HepG2 (cell line): Measurements from ENCODE around the gene KCNK6. TPM values are rescaled to one million over a fixed set of nuclear protein-coding genes. Genes with fewer than 3 reads are reported as not detected.
A peak's percentile ranks its signal among the peaks of the same experiment; 100 is the strongest.

ENCODE experiments used
- CHD4 ChIP-seq: fragments of 200-600 bp; sonication (generic); IDR thresholded peaks from 2 replicates; pipeline ENCODE4 v1.7.0; 2017; ENCODE audit warnings: mild to moderate bottlenecking, low read length, borderline replicate concordance
- FOSL2 ChIP-seq: sonication (generic); formaldehyde crosslinking; IDR thresholded peaks from 2 replicates; pipeline ENCODE4 v1.4.0; 2020; ENCODE audit warnings: missing genetic modification reagents
- KDM5A ChIP-seq: fragments of 200-600 bp; sonication (generic); IDR thresholded peaks from 2 replicates; pipeline ENCODE4 v1.7.0; 2018; ENCODE audit warnings: antibody characterized with exemption, mild to moderate bottlenecking, low read length, borderline replicate concordance
- SCMH1 ChIP-seq: sonication (generic); formaldehyde crosslinking; IDR thresholded peaks from 2 replicates; pipeline ENCODE4 v1.9.0; 2021; ENCODE audit warnings: missing genetic modification reagents, mild to moderate bottlenecking, borderline replicate concordance
- SMAD1 ChIP-seq: sonication (generic); formaldehyde crosslinking; IDR thresholded peaks from 2 replicates; pipeline ENCODE4 v1.4.0; 2020; ENCODE audit warnings: missing genetic modification reagents, low read depth, mild to moderate bottlenecking, borderline replicate concordance
- SP4 ChIP-seq: sonication (generic); formaldehyde crosslinking; IDR thresholded peaks from 2 replicates; pipeline ENCODE4 v1.8.1; 2023; ENCODE audit warnings: mild to moderate bottlenecking, missing genetic modification reagents
- SPEN ChIP-seq: sonication (generic); formaldehyde crosslinking; IDR thresholded peaks from 2 replicates; pipeline ENCODE4 v1.5.1; 2020; ENCODE audit warnings: low read depth, mild to moderate bottlenecking, missing genetic modification reagents
- SRSF1 ChIP-seq: fragments of 200-400 bp; formaldehyde crosslinking; optimal IDR thresholded peaks from 2 replicates; pipeline ENCODE3; 2017; ENCODE audit warnings: mild to moderate bottlenecking, low read depth, low read length, moderate library complexity
- YEATS2 ChIP-seq: sonication (generic); formaldehyde crosslinking; IDR thresholded peaks from 2 replicates; pipeline ENCODE4 v1.4.0; 2020; ENCODE audit warnings: missing genetic modification reagents, borderline replicate concordance
- ZBTB42 ChIP-seq: sonication (generic); formaldehyde crosslinking; IDR thresholded peaks from 2 replicates; pipeline ENCODE4 v1.5.0; 2020; ENCODE audit warnings: mild to moderate bottlenecking, missing genetic modification reagents
- ZNF264 ChIP-seq: sonication (generic); formaldehyde crosslinking; IDR thresholded peaks from 2 replicates; pipeline ENCODE4 v1.4.0; 2020; ENCODE audit warnings: missing genetic modification reagents
- ZNF30 ChIP-seq: sonication (generic); formaldehyde crosslinking; IDR thresholded peaks from 2 replicates; pipeline ENCODE4 v1.5.0; 2020; ENCODE audit warnings: mild to moderate bottlenecking, missing genetic modification reagents
- ZNF362 ChIP-seq: sonication (generic); formaldehyde crosslinking; IDR thresholded peaks from 2 replicates; pipeline ENCODE4 v1.4.0; 2020; ENCODE audit warnings: missing genetic modification reagents, mild to moderate bottlenecking, borderline replicate concordance
- ZNF441 ChIP-seq: sonication (generic); formaldehyde crosslinking; IDR thresholded peaks from 2 replicates; pipeline ENCODE4 v1.7.0; 2021; ENCODE audit warnings: missing genetic modification reagents, borderline replicate concordance
- ZNF629 ChIP-seq: sonication (generic); formaldehyde crosslinking; conservative IDR thresholded peaks from 2 replicates; pipeline ENCODE4 v1.5.0; 2020; ENCODE audit warnings: missing genetic modification reagents
- ZNF788 ChIP-seq: sonication (generic); formaldehyde crosslinking; IDR thresholded peaks from 2 replicates; pipeline ENCODE4 v1.5.0; 2020; ENCODE audit warnings: mild to moderate bottlenecking, missing genetic modification reagents, borderline replicate concordance
- polyA plus RNA-seq, 8 experiments: library from polyadenylated mRNA; depleted of rRNA in 3 of 8; stranded (reverse) in 7 of 8; unstranded in 1 of 8; fragments of >200 nt; fragmentation: Illumina TruSeq in 4 of 8; extraction: Trizol in 4 of 8; gene quantifications; 2 replicates each; pipeline versions ENCODE4 v1.2.1 to v1.2.3, GENCODE V29; 2011 to 2016; ENCODE audit warnings: low read depth in 4 of 8, missing spikeins in 1 of 8, mixed read lengths in 1 of 8; ENCODE audit not compliant: insufficient read depth in 1 of 8
- total RNA-seq, 5 experiments: library from RNA; depleted of rRNA; stranded (reverse); fragments of >200 nt; fragmentation: Illumina TruSeq; extraction: Trizol; gene quantifications; 2 replicates each; pipeline ENCODE4 v1.2.3, GENCODE V29; 2016; ENCODE audit warnings: low read depth in 1 of 5
- TF ChIP-seq, protein P1 (sequence below): sonication (generic); formaldehyde crosslinking; IDR thresholded peaks from 2 replicates; pipeline ENCODE4 v1.5.0; 2020; ENCODE audit warnings: mild to moderate bottlenecking, missing genetic modification reagents, borderline replicate concordance
- TF ChIP-seq, protein P2 (sequence below): sonication (generic); formaldehyde crosslinking; IDR thresholded peaks from 2 replicates; pipeline ENCODE4 v1.8.0; 2022; ENCODE audit warnings: missing genetic modification reagents, mild to moderate bottlenecking, borderline replicate concordance
- TF ChIP-seq, protein P3 (sequence below): sonication (generic); formaldehyde crosslinking; IDR thresholded peaks from 2 replicates; pipeline ENCODE4 v1.4.0; 2020; ENCODE audit warnings: mild to moderate bottlenecking, missing genetic modification reagents

KCNK6 gene
- total and polyA plus RNA-seq, 2 of the 13 experiments (the other 11 are each of a cell fraction or from before 2014, with no cell fraction given): 0.03 TPM; not detected in 1

DNA sequence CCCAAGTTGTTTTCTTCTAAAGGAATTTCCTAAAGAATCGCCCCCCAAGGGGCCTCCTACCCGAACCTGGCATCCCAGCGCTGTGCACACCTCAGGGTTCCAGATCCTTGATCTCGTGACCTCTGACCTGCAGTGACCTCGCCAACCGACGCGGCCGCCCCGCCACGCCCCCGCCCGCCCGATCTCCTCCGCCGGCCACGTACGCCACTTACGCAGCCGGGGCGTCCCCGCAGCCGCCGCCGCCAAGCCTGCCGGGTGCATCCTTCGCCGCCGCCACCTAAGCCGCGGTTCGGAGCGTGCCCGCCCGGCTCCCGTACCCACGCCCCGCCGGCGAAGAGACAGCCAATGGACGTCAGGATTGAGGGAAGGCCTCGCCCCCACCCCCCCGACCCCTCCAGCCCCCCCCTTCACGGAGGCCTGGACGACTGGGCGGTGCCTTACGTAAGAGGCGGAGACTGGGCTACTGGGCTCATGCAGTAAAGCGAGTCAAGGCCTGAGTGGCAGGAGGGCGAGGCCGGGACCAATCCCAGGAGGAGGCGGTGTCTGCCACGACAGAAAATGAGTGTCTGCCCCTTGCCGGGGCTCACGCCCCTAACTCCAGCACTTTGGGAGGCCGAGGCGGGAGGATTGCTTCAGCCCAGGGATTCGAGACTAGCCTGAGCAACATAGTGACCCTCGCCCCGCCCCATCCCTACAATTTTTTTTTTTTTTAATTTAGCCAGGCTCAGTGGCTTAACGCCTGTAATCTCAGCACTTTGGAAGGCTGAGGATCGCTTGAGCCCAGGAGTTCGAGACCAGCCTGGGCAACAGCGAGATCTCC is 3.8 kb upstream of the KCNK6 start, which contains the start of gene YIF1B (continued):
- TF ChIP-seq ZNF362 (peak; percentile 53), ZNF264 (CRISPR knock-in tag) (0 out of 2 replicates have a peak, but pooled peaks have one; percentile 50), ZBTB42 (CRISPR knock-in tag) (no peak), KDM5A (0 out of 2 replicates have a peak, but pooled peaks have one; percentile 53), SPEN (CRISPR knock-in tag) (peak; percentile 86), SMAD1 (CRISPR knock-in tag) (0 out of 2 replicates have a peak, but pooled peaks have one; percentile 25), ZNF629 (CRISPR knock-in tag) (0 out of 2 replicates have a peak, but pooled peaks have one; percentile 14), SCMH1 (CRISPR knock-in tag) (no peak), ZNF30 (CRISPR knock-in tag) (no peak), CHD4 (0 out of 2 replicates have a peak, but pooled peaks have one; percentile 60), ZNF441 (peak; percentile 63; the same call in 1 of the 2 replicates), ZNF788 (CRISPR knock-in tag) (no peak), SRSF1 (peak; percentile 48), SP4 (CRISPR knock-in tag) (peak; percentile 38; the same call in 1 of the 2 replicates), YEATS2 (CRISPR knock-in tag) (peak; percentile 56; the same call in 1 of the 2 replicates), FOSL2 (CRISPR knock-in tag) (0 out of 2 replicates have a peak, but pooled peaks have one; percentile 5)
- TF ChIP-seq, protein P1, sequence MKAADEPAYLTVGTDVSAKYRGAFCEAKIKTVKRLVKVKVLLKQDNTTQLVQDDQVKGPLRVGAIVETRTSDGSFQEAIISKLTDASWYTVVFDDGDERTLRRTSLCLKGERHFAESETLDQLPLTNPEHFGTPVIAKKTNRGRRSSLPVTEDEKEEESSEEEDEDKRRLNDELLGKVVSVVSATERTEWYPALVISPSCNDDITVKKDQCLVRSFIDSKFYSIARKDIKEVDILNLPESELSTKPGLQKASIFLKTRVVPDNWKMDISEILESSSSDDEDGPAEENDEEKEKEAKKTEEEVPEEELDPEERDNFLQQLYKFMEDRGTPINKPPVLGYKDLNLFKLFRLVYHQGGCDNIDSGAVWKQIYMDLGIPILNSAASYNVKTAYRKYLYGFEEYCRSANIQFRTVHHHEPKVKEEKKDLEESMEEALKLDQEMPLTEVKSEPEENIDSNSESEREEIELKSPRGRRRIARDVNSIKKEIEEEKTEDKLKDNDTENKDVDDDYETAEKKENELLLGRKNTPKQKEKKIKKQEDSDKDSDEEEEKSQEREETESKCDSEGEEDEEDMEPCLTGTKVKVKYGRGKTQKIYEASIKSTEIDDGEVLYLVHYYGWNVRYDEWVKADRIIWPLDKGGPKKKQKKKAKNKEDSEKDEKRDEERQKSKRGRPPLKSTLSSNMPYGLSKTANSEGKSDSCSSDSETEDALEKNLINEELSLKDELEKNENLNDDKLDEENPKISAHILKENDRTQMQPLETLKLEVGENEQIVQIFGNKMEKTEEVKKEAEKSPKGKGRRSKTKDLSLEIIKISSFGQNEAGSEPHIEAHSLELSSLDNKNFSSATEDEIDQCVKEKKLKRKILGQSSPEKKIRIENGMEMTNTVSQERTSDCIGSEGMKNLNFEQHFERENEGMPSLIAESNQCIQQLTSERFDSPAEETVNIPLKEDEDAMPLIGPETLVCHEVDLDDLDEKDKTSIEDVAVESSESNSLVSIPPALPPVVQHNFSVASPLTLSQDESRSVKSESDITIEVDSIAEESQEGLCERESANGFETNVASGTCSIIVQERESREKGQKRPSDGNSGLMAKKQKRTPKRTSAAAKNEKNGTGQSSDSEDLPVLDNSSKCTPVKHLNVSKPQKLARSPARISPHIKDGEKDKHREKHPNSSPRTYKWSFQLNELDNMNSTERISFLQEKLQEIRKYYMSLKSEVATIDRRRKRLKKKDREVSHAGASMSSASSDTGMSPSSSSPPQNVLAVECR (CRISPR knock-in tag): peak; percentile 76; the same call in 1 of the 2 replicates
- TF ChIP-seq, protein P2, sequence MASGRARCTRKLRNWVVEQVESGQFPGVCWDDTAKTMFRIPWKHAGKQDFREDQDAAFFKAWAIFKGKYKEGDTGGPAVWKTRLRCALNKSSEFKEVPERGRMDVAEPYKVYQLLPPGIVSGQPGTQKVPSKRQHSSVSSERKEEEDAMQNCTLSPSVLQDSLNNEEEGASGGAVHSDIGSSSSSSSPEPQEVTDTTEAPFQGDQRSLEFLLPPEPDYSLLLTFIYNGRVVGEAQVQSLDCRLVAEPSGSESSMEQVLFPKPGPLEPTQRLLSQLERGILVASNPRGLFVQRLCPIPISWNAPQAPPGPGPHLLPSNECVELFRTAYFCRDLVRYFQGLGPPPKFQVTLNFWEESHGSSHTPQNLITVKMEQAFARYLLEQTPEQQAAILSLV (CRISPR knock-in tag): peak; percentile 79; the same call in 1 of the 2 replicates
- TF ChIP-seq, protein P3, sequence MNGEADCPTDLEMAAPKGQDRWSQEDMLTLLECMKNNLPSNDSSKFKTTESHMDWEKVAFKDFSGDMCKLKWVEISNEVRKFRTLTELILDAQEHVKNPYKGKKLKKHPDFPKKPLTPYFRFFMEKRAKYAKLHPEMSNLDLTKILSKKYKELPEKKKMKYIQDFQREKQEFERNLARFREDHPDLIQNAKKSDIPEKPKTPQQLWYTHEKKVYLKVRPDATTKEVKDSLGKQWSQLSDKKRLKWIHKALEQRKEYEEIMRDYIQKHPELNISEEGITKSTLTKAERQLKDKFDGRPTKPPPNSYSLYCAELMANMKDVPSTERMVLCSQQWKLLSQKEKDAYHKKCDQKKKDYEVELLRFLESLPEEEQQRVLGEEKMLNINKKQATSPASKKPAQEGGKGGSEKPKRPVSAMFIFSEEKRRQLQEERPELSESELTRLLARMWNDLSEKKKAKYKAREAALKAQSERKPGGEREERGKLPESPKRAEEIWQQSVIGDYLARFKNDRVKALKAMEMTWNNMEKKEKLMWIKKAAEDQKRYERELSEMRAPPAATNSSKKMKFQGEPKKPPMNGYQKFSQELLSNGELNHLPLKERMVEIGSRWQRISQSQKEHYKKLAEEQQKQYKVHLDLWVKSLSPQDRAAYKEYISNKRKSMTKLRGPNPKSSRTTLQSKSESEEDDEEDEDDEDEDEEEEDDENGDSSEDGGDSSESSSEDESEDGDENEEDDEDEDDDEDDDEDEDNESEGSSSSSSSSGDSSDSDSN (CRISPR knock-in tag): peak; percentile 38; the same call in 1 of the 2 replicates
